Kidney epithelial cell (primary cell): ENCODE results near the gene FOXP1. TPM values are rescaled to one million over a fixed set of nuclear protein-coding genes. Genes with fewer than 3 reads are reported as not detected.

Source experiments
- DNase-seq: peaks from one replicate; pipeline ENCODE4 v3.0.0-alpha.2; 2010; ENCODE audit warnings: low read depth
- H3K27me3 ChIP-seq: 2 replicates; pipeline ENCODE4 v1.6.0; 2011; ENCODE audit warnings: low read length; ENCODE audit not compliant: control insufficient read depth, insufficient read depth
- H3K36me3 ChIP-seq: 2 replicates; pipeline ENCODE4 v1.5.1; 2011; ENCODE audit warnings: low read length; ENCODE audit not compliant: control insufficient read depth, insufficient read depth
- H3K4me3 ChIP-seq: 2 replicates; pipeline ENCODE4 v1.5.1; 2011; ENCODE audit warnings: low read depth, mild to moderate bottlenecking, control low read depth, low read length
- total RNA-seq: library from RNA; depleted of rRNA; stranded (reverse); fragments of >200 nt; gene quantifications from 2 replicates; pipeline ENCODE4 v1.2.3, GENCODE V29; 2015
- TF ChIP-seq, protein P1 (sequence below): IDR thresholded peaks from 2 replicates; pipeline ENCODE4 v1.5.1; 2011; ENCODE audit warnings: mild to moderate bottlenecking, moderate library complexity, low read length, control low read depth, inconsistent platforms; ENCODE audit not compliant: insufficient read depth, poor library complexity, severe bottlenecking

Gene FOXP1
- total RNA-seq, 1 donor from 2014 or later = 75.0 TPM

DNA sequence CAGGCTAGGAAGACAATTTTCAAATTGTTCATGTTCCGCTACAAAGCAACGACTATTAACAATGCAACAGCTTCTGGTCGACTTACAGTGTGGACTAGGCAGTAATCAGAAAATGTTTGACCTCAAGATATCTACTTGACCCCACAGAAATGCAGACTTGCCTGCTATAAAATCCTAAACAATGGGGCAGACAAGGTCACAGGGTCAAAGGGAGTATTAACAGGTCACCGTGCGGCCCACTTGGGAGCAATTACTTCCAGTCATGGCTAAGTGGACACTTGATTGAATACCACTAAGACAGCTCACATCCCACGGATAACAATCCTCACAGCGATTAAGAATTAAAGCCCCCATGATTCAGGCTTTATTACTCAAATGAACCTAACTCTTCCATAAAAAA, 58.9 kb downstream of the FOXP1 start:
- no peaks in the 10 kb centered on the region for H3K36me3 ChIP-seq
- no peak overlapping the region for H3K4me3 ChIP-seq
- TF ChIP-seq, protein P1, sequence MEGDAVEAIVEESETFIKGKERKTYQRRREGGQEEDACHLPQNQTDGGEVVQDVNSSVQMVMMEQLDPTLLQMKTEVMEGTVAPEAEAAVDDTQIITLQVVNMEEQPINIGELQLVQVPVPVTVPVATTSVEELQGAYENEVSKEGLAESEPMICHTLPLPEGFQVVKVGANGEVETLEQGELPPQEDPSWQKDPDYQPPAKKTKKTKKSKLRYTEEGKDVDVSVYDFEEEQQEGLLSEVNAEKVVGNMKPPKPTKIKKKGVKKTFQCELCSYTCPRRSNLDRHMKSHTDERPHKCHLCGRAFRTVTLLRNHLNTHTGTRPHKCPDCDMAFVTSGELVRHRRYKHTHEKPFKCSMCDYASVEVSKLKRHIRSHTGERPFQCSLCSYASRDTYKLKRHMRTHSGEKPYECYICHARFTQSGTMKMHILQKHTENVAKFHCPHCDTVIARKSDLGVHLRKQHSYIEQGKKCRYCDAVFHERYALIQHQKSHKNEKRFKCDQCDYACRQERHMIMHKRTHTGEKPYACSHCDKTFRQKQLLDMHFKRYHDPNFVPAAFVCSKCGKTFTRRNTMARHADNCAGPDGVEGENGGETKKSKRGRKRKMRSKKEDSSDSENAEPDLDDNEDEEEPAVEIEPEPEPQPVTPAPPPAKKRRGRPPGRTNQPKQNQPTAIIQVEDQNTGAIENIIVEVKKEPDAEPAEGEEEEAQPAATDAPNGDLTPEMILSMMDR = no peak
- no peak for DNase-seq
- H3K27me3 ChIP-seq = no peaks in the 10 kb centered on the region

DNA sequence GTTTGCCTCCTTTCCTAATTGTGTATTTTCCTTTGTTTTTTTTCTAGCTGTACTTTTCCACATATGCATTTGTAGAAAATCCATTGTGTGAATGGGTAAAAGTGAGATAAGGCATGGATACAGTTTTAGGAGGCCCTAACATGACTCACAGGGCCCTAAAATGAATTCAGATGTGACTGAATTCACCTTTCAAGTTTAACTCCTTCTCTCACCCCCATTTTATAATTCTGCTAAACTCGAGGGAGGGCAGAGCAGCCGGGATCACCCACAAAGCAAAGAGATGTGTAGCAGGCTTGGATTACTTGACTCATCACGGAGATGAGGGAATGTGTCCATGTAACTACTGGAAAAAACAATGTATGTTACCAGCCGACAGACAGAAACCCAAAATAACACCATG, 59.9 kb downstream of the FOXP1 start:
- DNase-seq = no peak
- H3K36me3 ChIP-seq = no peaks in the 10 kb centered on the region
- no peaks in the 10 kb centered on the region for H3K27me3 ChIP-seq
- TF ChIP-seq, protein P1 = no peak
- no peak overlapping the region for H3K4me3 ChIP-seq

DNA sequence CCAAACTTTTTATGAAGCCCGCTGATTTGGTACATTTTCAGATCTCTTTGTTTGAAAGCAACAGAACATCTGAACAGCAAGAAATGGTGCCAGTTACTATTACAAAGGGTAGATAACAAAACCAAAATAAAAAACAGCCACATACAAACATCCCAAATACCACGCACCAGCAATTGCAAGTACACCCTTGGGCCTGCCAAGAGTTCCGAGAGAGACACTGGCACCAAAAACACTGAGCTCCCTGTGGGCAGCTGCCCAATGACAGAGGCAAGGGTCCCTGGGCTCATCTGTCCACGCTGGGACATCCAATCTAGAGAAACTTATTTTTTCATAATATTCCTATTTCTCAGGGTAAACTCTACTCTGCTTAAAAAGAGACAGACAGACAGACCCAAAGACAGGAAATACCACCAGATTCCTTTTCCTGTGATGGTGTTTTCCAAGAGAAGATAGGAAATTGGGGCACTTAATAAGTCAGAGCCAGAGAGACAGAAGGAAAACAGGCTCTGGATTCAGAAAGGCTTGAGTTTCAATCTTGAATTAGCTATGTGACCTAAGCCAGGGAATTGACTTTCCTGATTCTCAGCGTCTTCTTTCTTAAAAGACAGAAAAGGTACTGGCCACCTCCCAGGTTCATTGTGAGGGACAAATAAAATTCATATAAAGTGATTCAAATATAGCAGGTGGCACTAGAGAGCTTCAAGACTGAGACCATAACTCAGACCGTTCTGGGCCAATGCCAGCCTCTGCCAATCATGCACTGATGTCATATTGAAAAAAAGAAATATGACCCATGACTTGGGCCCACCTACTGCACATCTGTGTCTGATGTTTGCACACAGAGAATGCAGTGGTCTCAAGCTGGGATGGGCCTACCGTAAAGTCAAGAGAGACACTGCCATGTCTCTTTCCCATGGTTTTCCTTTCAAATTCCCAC, 61.3 kb downstream of the FOXP1 start:
- H3K27me3 ChIP-seq = no peaks in the 10 kb centered on the region
- TF ChIP-seq, protein P1 = no peak

DNA sequence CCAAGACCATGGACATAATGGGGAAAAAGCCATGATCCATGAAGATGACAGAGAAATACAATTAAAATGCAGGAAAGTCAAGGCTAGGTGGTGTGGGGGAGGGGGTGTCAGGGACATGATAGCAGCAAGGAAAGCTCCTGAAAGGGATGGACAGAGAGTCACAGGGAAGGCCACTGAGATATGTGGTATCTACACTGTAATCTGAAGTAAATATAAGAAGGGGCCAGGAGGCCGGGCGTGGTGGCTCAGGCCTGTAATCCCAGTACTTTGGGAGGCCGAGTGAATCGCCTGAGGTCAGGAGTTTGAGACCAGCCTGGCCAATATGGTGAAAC, 62.5 kb downstream of the FOXP1 start:
- no peaks in the 10 kb centered on the region for H3K27me3 ChIP-seq
- TF ChIP-seq, protein P1 = no peak
- no peaks in the 10 kb centered on the region for H3K36me3 ChIP-seq
- H3K4me3 ChIP-seq = no peak overlapping the region
- DNase-seq = no peak

More for the DNA sequence above, 61.3 kb downstream of the FOXP1 start:
- no peaks in the 10 kb centered on the region for H3K36me3 ChIP-seq
- DNase-seq = no peak
- no peak overlapping the region for H3K4me3 ChIP-seq

DNA sequence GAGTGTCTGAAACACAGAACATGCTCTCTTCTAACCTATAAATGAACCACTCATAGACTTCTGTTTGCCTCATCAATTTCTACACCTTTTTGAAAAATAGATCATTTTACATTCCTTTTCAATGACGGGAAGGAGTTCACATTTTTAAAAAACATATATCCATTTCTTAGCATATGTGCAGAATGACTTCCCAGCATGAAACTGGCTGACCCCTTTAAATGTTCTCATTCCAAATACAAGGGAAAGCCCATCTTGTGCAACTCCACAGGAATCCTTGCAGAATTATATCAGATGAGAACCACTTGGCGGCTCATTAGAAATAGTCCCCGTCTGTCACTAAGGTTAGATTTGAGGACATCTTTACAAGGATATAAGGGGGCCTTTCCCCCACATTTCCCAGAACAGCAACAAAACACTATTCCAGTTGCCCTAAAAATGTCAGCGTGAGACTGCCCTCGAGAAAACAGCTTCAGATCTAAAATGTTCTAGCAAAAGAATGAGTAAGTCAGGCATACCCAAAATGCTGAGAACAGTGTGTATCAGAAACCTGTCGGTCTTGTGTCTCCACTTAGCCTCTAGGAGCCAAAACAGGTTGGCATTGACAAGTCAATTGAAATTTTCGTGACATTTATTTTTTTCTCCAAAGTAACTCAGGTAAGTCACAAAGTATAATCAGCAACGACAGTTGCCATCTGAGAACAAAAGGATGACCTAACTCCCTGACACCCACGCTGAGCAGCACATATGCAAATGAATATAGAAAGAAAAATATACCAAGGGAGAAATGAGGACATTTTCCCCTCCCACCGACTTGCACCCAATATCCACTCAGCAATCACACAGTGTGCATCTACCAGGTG, 63.1 kb downstream of the FOXP1 start:
- Histone ChIP-seq H3K27me3 (no peaks in the 10 kb centered on the region), H3K4me3 (no peak overlapping the region), H3K36me3 (no peaks in the 10 kb centered on the region)
- no peak for DNase-seq
- TF ChIP-seq, protein P1 = no peak
